CD4-positive, alpha-beta memory T cell (primary cell): Measurements from ENCODE around the gene NTNG1. TPM values are rescaled to one million over a fixed set of nuclear protein-coding genes. Genes with fewer than 3 reads are reported as not detected.

Experiments used
- CTCF ChIA-PET: fragments of 350-600 bp; sonication (Branson Sonifier 250); formaldehyde crosslinking; loops from one replicate; lab custom pipeline; 2021; ENCODE audit warnings: inconsistent platforms; ENCODE audit not compliant: partially characterized antibody; lab: Charles Lee
- POLR2A ChIA-PET: fragments of 350-600 bp; sonication (Branson Sonifier 250); formaldehyde crosslinking; loops from one replicate; lab custom pipeline; 2021; ENCODE audit not compliant: partially characterized antibody; lab: Charles Lee
- DNase-seq, 5 donors: peaks; one replicate each; pipeline versions ENCODE4 v3.0.0 to v3.0.0-alpha.2; 2020 to 2022; ENCODE audit warnings: mixed read lengths in 1 of 5
- H3K27ac ChIP-seq: one replicate; pipeline ENCODE4 v1.7.0; 2013; ENCODE audit warnings: low read depth, low read length
- H3K27me3 ChIP-seq: 2 replicates; pipeline ENCODE4 v1.7.0; 2013; ENCODE audit warnings: mild to moderate bottlenecking, low read length, moderate library complexity; ENCODE audit not compliant: insufficient read depth
- H3K36me3 ChIP-seq: 2 replicates; pipeline ENCODE4 v1.7.0; 2013; ENCODE audit warnings: mild to moderate bottlenecking, low read length, moderate library complexity; ENCODE audit not compliant: insufficient read depth
- H3K4me1 ChIP-seq: 2 replicates; pipeline ENCODE4 v1.7.0; 2013; ENCODE audit warnings: mild to moderate bottlenecking, low read length, moderate library complexity; ENCODE audit not compliant: insufficient read depth
- H3K4me3 ChIP-seq, 2 donors: one replicate each; pipeline ENCODE4 v1.7.0; 2013; ENCODE audit warnings: low read length in 2 of 2, mild to moderate bottlenecking in 1 of 2
- H3K9me3 ChIP-seq, 2 donors: one replicate each; pipeline ENCODE4 v1.7.0; 2013; ENCODE audit warnings: low read length in 2 of 2, control low read depth in 1 of 2; ENCODE audit not compliant: control insufficient read depth in 1 of 2
- H3K27ac Mint-ChIP-seq, 7 donors: one replicate each; pipeline ENCODE4 v1.8.0; 2020 to 2021; ENCODE audit warnings: mixed read lengths in 7 of 7, mild to moderate bottlenecking in 6 of 7, inconsistent platforms in 3 of 7, moderate library complexity in 3 of 7
- H3K27me3 Mint-ChIP-seq, 2 donors: one replicate each; pipeline ENCODE4 v1.8.0; 2020 to 2021; ENCODE audit warnings: mixed read lengths in 2 of 2
- H3K36me3 Mint-ChIP-seq, 2 donors: one replicate each; pipeline ENCODE4 v1.8.0; 2020 to 2021; ENCODE audit warnings: mixed read lengths in 2 of 2, inconsistent platforms in 1 of 2, mild to moderate bottlenecking in 1 of 2
- H3K4me1 Mint-ChIP-seq, 4 donors: one replicate each; pipeline ENCODE4 v1.8.0; 2020 to 2021; ENCODE audit warnings: mixed read lengths in 4 of 4, mild to moderate bottlenecking in 1 of 4
- H3K4me3 Mint-ChIP-seq, 8 donors: one replicate each; pipeline ENCODE4 v1.8.0; 2020 to 2021; ENCODE audit warnings: mixed read lengths in 8 of 8, mild to moderate bottlenecking in 7 of 8, moderate library complexity in 6 of 8, inconsistent platforms in 3 of 8
- H3K9me3 Mint-ChIP-seq, 8 donors: one replicate each; pipeline ENCODE4 v1.8.0; 2020 to 2021; ENCODE audit warnings: mixed read lengths in 8 of 8, mild to moderate bottlenecking in 5 of 8, inconsistent platforms in 3 of 8, moderate library complexity in 1 of 8
- intact Hi-C: fragments of 100-400 bp; cut with micrococcal nuclease; formaldehyde crosslinking; loops from one replicate; pipeline ENCODE4 v1.15.1; 2023
- polyA plus RNA-seq, 2 donors: library from polyadenylated mRNA; unstranded; fragments of 300-500 nt; fragmentation: Illumina TruSeq; gene quantifications; one replicate each; pipeline ENCODE4 v1.2.3, GENCODE V29; 2021
- total RNA-seq, 2 experiments: library from RNA; stranded (reverse); gene quantifications; one replicate each; pipeline ENCODE4 v1.2.3, GENCODE V29; 2021

NTNG1 gene
- total and polyA plus RNA-seq, 4 experiments from 2014 or later: not detected

- Mint-ChIP-seq H3K27me3 (peaks cover 0 to 2% of the 10 kb centered on the region in 2 donors), H3K27ac (no peak overlapping the region), H3K4me1 (no peaks in the 10 kb centered on the region), H3K4me3 (no peak overlapping the region), H3K36me3 (no peaks in the 10 kb centered on the region), H3K9me3 (peaks cover 0 to 3% (median 0%) of the 10 kb centered on the region in 8 donors)
- intact Hi-C loops: no loop called here
- Histone ChIP-seq H3K27ac (no peak overlapping the region), H3K4me1 (no peaks in the 10 kb centered on the region), H3K27me3 (no peaks in the 10 kb centered on the region), H3K4me3 (no peak overlapping the region), H3K36me3 (no peaks in the 10 kb centered on the region), H3K9me3 (no peaks in the 10 kb centered on the region)
- ChIA-PET POLR2A (no interaction called here), CTCF (no interaction called here)
- DNase-seq: no peak
These were observed 201.9 kb downstream of the NTNG1 start for GRCh38 chr1:107342768-107343167.

DNA sequence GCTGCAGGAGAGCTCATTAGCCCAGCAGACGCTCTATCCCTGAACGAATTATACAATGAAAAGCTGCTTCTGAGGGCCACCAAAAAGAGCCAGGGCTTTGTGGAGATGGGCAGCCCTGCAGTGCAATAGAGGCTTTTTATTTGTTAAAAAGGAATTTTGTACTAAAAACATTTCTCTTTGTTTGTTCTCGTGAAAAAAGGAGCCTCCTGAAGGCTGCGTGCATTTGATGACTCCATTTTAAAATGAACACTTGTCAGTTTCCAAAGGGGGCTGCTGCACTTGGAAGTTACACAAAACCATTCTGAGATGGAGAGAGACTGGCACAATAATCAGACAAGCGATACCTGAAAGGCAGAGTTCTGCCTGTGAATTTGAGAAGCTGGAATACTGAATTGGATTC, 202.8 kb downstream of the NTNG1 start:
- CTCF ChIA-PET: no interaction called here
- no peaks in the 10 kb centered on the region for H3K36me3 Mint-ChIP-seq
- POLR2A ChIA-PET: no interaction called here

DNA sequence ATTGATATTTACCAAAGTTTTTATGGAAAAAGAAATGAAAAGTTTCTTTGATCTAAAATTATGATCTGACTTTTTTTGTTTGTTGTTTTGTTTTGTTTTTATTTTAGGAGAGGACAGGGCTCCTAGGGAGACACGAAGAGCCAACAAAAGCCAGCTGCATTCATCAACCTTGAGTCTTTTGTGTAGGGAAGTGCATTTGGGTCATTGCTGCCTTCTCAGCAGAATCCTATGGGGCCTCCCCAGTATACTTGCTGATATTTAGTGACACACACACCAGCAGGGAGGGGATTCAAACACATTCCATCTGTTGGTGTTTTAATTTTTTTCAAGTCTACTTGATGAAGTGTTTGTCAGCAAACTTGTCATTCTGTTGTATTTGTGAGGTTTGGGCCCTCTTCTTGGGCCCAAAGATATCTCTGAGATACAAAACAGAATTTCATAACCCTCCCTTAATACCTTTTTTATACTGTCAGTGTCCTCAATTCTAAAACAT, 203.5 kb downstream of the NTNG1 start:
- H3K4me1 Mint-ChIP-seq: no peaks in the 10 kb centered on the region
- H3K4me3 Mint-ChIP-seq: no peak overlapping the region
- no peaks in the 10 kb centered on the region for H3K36me3 Mint-ChIP-seq
- POLR2A ChIA-PET: no interaction called here
- no peak for DNase-seq
- H3K27ac ChIP-seq: no peak overlapping the region
- H3K9me3 Mint-ChIP-seq: peaks cover 0 to 3% (median 0%) of the 10 kb centered on the region in 8 donors
- no peaks in the 10 kb centered on the region for H3K27me3 ChIP-seq
- no peak overlapping the region for H3K27ac Mint-ChIP-seq
- H3K4me3 ChIP-seq: no peak overlapping the region
- no peaks in the 10 kb centered on the region for H3K36me3 ChIP-seq
- peaks cover 0 to 2% of the 10 kb centered on the region in 2 donors for H3K27me3 Mint-ChIP-seq
- H3K9me3 ChIP-seq: no peaks in the 10 kb centered on the region
- intact Hi-C loops: no loop called here
- H3K4me1 ChIP-seq: no peaks in the 10 kb centered on the region
- CTCF ChIA-PET: no interaction called here

More for the DNA sequence above, 202.8 kb downstream of the NTNG1 start:
- Histone ChIP-seq H3K27ac (no peak overlapping the region), H3K4me1 (no peaks in the 10 kb centered on the region), H3K36me3 (no peaks in the 10 kb centered on the region), H3K4me3 (no peak overlapping the region), H3K27me3 (no peaks in the 10 kb centered on the region), H3K9me3 (no peaks in the 10 kb centered on the region)
- Mint-ChIP-seq H3K27me3 (peaks cover 0 to 2% of the 10 kb centered on the region in 2 donors), H3K27ac (no peak overlapping the region), H3K4me3 (no peak overlapping the region), H3K4me1 (no peaks in the 10 kb centered on the region), H3K9me3 (peaks cover 0 to 3% (median 0%) of the 10 kb centered on the region in 8 donors)
- no peak for DNase-seq
- intact Hi-C loops: no loop called here

DNA sequence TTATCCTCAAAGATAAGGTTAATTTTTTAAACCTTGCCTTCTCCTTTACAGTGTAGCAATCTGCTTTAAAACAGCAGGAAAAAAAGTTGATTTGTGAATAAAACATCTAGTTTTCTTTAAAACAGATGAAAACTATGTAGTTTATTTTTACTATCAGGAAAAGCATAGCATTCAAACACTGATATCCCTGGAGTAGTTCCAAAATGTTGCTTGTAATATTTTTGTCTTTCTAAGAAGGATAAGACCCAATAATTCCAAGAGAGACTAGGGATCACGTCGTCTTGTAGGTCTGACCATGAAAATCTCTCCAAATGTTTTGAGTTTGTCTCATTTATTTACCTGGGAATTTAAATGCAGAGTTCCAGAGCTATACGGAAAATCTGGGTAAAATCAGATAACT, 204.0 kb downstream of the NTNG1 start:
- intact Hi-C loops: no loop called here
- Mint-ChIP-seq H3K36me3 (no peaks in the 10 kb centered on the region), H3K27ac (no peak overlapping the region), H3K4me3 (no peak overlapping the region), H3K27me3 (peaks cover 0 to 2% of the 10 kb centered on the region in 2 donors), H3K9me3 (peaks cover 0 to 3% (median 0%) of the 10 kb centered on the region in 8 donors), H3K4me1 (no peaks in the 10 kb centered on the region)
- ChIA-PET POLR2A (no interaction called here), CTCF (no interaction called here)
- Histone ChIP-seq H3K9me3 (no peaks in the 10 kb centered on the region), H3K36me3 (no peaks in the 10 kb centered on the region), H3K27ac (no peak overlapping the region), H3K4me1 (no peaks in the 10 kb centered on the region), H3K27me3 (no peaks in the 10 kb centered on the region), H3K4me3 (no peak overlapping the region)
- DNase-seq: no peak

DNA sequence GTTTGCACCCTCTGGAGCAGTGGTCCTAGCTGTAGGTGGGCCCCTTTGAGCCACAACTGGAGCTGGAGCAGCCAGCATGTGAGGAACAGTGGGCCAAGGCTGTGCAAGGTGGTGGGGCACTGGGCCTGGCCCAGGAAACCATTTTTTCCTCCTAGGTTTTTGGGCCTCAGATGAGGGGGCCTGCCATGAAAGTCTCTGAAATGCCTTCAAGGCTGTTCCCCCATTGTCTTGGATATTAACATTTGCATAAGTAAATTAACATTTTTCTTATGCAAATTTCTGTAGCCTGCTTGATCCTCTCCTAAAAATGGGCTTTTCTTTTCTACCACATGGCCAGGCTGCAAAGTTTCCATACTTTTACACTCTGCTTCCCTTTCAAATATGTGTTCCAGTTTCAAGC, 212.0 kb downstream of the NTNG1 start:
- DNase-seq: no peak
- Mint-ChIP-seq H3K27ac (no peak overlapping the region), H3K36me3 (no peaks in the 10 kb centered on the region), H3K4me1 (no peaks in the 10 kb centered on the region), H3K27me3 (no peaks in the 10 kb centered on the region), H3K4me3 (no peak overlapping the region), H3K9me3 (peaks cover 0 to 6% (median 1%) of the 10 kb centered on the region in 8 donors)
- Histone ChIP-seq H3K27ac (no peak overlapping the region), H3K4me3 (no peak overlapping the region), H3K27me3 (no peaks in the 10 kb centered on the region), H3K9me3 (no peaks in the 10 kb centered on the region), H3K36me3 (no peaks in the 10 kb centered on the region), H3K4me1 (no peaks in the 10 kb centered on the region)
- intact Hi-C loops: no loop called here
- POLR2A ChIA-PET: no interaction called here
- CTCF ChIA-PET: no interaction called here

DNA sequence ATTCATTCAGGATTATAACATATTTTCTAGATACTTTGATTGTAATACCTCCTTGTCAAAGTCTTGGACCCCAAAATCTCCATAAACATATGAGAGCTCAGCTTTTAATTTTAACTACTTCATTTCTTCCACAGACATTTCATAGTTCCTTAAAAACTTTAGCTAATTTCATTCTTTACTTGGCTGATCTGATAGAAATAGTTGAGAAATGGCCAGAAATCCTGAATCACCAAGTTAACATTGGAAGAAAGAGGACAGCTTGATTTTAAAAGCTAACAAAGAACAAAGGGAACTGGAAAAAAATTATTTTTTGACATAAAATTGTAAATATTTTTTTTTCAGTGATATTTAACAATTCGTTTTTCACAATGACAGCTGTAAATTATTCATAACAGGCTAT, 216.5 kb downstream of the NTNG1 start:
- no peaks in the 10 kb centered on the region for H3K27me3 ChIP-seq
- no peak overlapping the region for H3K4me3 ChIP-seq
- H3K9me3 ChIP-seq: no peaks in the 10 kb centered on the region
- Mint-ChIP-seq H3K9me3 (peaks cover 0 to 6% (median 0%) of the 10 kb centered on the region in 8 donors), H3K27ac (no peak overlapping the region), H3K27me3 (peaks cover 0 to 1% of the 10 kb centered on the region in 2 donors), H3K4me3 (no peak overlapping the region), H3K4me1 (no peaks in the 10 kb centered on the region), H3K36me3 (no peaks in the 10 kb centered on the region)
- no peaks in the 10 kb centered on the region for H3K36me3 ChIP-seq
- ChIA-PET CTCF (no interaction called here), POLR2A (no interaction called here)
- H3K27ac ChIP-seq: no peak overlapping the region
- intact Hi-C loops: no loop called here
- DNase-seq: no peak
- H3K4me1 ChIP-seq: no peaks in the 10 kb centered on the region

DNA sequence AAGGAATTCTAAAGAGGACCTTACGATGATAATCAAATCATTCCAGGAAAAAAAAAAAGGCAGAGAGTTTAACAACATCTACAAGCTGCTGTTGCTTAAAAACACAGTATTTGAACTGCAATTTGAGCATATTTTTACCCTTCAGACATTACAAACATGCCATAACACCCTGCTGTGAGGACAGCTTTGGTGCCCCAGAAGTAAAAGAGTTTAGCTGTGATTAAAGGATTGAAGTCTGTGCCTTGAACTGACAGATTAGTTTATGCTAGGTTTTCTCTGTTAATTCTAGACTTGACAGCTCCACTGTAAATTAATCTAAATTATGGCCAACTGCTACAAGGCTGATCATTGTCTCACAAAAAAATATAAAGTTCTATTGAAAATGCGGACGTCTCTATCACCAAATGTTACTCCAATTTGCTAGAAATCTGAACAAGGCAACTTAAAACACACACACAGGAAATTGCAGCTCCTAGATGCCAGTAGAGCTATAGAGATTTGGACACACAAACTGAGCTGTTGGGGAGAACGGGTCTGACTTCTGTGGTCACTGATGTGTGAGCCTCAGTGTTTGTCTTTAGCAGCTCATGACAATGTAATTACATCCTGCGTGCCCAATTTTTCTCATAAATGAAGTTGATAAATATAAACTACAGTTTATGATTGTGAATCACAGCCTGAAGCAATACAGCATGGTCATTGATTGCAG, 217.9 kb downstream of the NTNG1 start:
- POLR2A ChIA-PET: no interaction called here
- Histone ChIP-seq H3K9me3 (no peaks in the 10 kb centered on the region), H3K36me3 (no peaks in the 10 kb centered on the region), H3K27ac (no peak overlapping the region), H3K27me3 (no peaks in the 10 kb centered on the region), H3K4me1 (no peaks in the 10 kb centered on the region), H3K4me3 (no peak overlapping the region)
- H3K4me1 Mint-ChIP-seq: no peaks in the 10 kb centered on the region
- H3K9me3 Mint-ChIP-seq: peaks cover 0 to 6% (median 0%) of the 10 kb centered on the region in 8 donors
- peaks cover 0 to 1% of the 10 kb centered on the region in 2 donors for H3K27me3 Mint-ChIP-seq
- no peak for DNase-seq
- CTCF ChIA-PET: interaction anchor here (1.5 kb wide), 1 partner anchor 17 kb away, joined by 3 read pairs; no protein-coding TSS in a partner anchor
- intact Hi-C loops: no loop called here
- no peak overlapping the region for H3K4me3 Mint-ChIP-seq
- H3K27ac Mint-ChIP-seq: no peak overlapping the region
- no peaks in the 10 kb centered on the region for H3K36me3 Mint-ChIP-seq
